HL-60 (cell line): ENCODE measurements around the gene HGD.

Experiments used
- CTCF ChIP-seq: IDR thresholded peaks from one replicate; pipeline ENCODE4 v1.5.1; 2011; ENCODE audit warnings: low read length, control low read depth, inconsistent platforms; ENCODE audit not compliant: insufficient read depth
- GABPA ChIP-seq: IDR thresholded peaks from 2 replicates; pipeline ENCODE4 v1.6.1; 2012; ENCODE audit warnings: low read depth
- POLR2AphosphoS5 ChIP-seq: IDR thresholded peaks from 2 replicates; pipeline ENCODE4 v1.6.1; 2012; ENCODE audit warnings: low read depth

DNA sequence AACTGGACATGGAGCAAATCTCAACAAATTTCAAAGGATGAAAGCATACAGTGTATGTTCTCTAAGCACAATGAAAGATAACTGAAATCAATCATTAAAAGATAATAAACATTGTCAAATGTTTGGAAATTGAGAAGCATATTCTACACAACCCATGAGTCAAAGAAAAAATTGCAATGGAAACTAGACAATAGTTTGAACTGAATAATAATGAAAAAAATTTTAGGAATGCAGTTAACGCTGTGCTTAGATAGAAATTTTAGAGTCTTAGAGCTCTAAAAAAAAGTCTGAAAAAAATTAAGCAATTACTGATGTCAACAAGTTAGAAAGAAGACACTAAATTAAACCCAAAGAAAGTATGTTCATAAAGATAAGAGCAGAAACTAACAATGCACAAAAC, 44.8 kb upstream of the HGD start:
- no peak for TF ChIP-seq CTCF
- no peak for TF ChIP-seq POLR2AphosphoS5
- TF ChIP-seq GABPA = no peak
